ENCODE measurements around the gene RIN1.
"Not testable (repeated sequence)": the region's sequence is repeated elsewhere in the genome, so short reads cannot be mapped to it uniquely, and the experiment has no call there.

The RIN1 gene

DNA sequence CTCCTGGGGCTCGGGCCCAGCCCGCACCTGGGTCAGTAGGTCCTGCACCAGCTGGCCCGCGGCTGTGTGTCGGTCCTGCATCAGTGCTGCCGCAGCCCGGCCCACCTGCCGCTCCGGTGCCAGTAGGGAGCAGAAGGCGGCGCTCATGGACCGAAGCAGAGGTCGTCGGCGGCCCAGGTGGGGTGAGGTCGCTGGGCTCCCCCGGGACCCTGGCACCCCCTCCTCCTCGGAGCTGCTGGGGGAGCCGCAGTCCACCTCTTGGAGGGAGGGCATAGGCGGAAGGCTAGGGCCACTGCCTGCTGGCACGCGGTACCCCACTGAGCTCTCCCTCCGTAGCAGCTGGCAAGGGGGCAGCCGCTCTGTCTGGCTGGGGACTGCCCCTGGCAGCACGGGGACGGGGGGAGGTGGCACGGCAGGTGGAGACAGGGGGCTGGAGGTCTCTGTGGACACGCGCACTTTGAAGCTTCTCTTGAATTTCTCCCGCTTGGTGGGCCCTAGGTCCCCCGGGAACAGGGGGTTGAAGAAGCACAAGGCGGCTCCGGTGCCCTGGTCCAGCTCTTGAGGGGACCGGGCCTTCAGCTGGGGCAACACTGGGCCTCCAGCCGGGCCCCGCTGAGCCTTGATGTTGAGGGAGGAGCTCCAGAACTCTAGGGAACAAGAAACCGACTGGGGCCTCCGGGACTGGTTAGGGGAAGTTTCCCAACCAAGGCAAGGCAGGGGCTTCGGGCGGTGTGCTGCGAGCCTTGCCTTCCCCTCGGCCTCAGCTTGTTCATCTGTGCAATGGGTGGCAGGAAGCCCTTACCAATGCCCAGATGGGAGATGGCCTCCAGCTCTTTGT is 1.4 kb downstream of the RIN1 start:
- DNase-seq: no peak
- ATAC-seq: no peak

GRCh38 chr11:66333896-66334604 is 2.2 kb downstream of the RIN1 start:
- ATAC-seq: no peak
- DNase-seq: no peak

- DNase-seq: no peak
- ATAC-seq: no peak
These were observed 2.9 kb downstream of the RIN1 start for GRCh38 chr11:66333220-66333877.

DNA sequence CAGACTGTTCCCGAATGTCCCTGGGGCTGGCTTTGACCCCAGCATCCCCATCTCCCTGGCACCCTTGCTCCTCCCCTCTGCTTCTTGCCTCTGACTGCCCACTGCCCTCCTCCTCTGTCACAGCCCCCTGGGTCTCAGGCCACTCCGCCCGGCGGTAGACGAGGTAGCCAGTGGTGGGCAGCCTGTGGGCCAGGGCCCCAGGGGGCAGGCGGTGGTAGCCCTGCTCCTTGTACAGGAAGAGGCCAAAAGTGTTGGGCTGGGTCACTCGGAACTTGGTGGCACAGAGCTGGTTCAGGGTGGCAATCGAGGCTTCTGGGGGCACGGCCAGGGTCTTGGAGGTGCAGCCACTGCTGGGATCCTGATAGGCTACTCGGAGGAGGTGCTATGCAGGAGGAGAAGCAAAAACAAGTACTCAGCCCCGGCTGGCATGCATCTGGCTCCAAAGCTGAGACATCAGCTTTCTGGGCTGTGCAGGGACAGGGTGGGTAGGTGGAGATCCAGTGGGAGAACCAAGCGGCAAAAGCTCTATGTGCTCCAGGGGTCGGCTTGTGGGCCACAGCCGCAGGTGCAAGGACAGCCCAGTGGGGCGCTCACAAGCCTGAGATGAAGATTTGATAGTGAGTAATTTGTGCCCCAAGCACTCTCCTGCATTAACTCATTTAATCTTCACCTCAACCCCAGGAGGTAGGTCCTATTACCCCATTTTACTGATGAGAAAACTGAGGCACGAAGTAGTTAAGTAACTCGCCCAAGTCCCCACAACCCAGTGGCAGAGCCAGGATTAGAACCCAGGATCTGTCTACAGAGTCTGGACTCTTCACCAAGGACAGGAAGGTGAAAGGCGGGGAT is 3.6 kb downstream of the RIN1 start:
- DNase-seq: no peak

DNA sequence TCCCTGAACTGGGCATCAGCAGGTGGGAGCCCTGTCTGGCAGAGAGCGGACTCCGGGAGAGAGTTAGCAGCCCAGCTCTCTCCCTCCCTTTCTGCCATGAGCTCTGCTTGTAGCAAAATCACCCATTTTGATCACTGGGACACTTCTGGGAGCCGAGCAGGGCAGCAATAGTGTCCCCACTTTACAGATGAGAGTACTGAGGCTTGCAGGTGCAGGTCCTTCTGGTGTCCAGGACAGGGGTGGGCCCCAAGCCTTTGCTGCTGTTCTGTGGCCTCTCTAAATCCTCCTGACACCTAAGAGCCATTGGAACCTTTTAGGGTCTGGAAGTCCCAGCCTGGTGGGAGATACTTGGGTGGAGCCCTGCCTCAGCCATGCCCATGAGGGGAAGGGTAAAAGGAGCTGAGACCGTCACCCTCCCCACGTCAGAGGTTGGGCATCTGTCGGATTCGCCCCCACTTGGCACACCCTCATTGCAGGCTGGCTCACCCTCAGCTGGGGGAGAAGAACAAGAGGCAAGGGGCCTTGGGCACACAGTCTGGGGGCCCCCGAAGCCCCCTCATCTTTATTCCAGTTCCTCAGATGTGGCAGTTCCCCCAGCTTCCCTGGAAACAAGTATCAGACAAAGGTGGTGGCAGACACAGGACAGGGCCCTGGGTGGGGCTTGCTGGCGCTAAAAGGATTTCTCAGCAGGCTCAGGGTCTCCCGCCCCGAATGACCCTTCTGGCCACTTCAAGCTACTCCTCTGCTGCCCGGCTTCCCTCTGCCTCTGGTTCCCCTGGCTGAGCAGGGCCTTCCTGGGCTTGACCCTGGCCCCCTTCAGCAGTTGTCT is 4.5 kb downstream of the RIN1 start:
- no peak for DNase-seq
- no peak for ATAC-seq

More for the DNA sequence above, 3.6 kb downstream of the RIN1 start:
- no peak for ATAC-seq

- no peak for ATAC-seq
- DNase-seq: no peak
These were observed 5.3 kb downstream of the RIN1 start for GRCh38 chr11:66330931-66331330.

GRCh38 chr11:66329165-66329673 is 7.0 kb downstream of the RIN1 start:
- ATAC-seq (no peak), DNase-seq (no peak)

GRCh38 chr11:66328302-66329144 is 7.7 kb downstream of the RIN1 start:
- DNase-seq (peak; percentile 88), ATAC-seq (peak; percentile 86)

GRCh38 chr11:66328031-66328301 is 8.3 kb downstream of the RIN1 start:
- ATAC-seq (peak; percentile 29), DNase-seq (no peak)

GRCh38 chr11:66327171-66328030 is 8.8 kb downstream of the RIN1 start:
- DNase-seq (no peak), ATAC-seq (peak; percentile 1)

- DNase-seq (no peak), ATAC-seq (no peak)
These were observed 9.7 kb downstream of the RIN1 start for GRCh38 chr11:66326261-66327111.

DNA sequence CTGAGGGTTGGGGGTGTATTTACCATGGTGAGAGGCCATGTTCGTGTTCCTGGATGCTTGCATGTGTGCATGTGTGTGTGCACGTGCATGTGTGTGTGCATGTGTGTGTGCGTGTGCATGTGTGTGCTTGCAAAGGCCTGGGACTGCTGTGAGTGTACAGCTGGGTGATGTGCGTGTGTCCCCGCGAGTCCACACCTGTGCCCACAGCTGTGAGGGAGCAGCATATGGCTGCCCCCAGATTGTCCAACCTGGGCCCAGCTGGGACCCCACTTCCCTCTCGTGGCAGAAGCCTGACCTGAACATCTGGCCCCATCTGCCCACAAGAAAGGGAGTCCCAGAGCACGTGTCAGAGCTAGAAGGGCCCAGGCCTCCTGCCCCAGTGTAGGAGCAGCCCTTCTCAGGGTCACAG is 11.0 kb downstream of the RIN1 start:
- no peak for DNase-seq
- ATAC-seq: no peak

GRCh38 chr11:66324664-66325063 is 11.6 kb downstream of the RIN1 start:
- ATAC-seq (no peak), DNase-seq (no peak)

DNA sequence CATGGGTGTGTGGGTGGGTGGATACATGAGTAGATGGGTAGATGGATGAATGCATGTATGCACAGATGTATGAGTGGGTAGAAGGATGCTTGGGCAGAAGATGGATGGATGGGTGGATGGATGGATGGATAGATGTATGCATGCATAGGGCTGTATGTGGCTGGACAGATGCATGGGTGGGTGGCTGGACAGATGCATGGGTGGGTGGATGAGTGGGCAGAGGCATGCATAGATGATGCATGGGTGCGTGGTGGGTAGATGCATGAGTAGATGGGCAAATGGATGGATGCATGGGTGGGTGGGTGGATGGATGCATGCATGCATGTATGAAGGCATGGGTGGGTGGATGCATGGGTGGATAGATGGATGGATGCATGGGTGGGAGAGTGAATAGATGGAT is 12.6 kb downstream of the RIN1 start:
- ATAC-seq: no peak
- no peak for DNase-seq

DNA sequence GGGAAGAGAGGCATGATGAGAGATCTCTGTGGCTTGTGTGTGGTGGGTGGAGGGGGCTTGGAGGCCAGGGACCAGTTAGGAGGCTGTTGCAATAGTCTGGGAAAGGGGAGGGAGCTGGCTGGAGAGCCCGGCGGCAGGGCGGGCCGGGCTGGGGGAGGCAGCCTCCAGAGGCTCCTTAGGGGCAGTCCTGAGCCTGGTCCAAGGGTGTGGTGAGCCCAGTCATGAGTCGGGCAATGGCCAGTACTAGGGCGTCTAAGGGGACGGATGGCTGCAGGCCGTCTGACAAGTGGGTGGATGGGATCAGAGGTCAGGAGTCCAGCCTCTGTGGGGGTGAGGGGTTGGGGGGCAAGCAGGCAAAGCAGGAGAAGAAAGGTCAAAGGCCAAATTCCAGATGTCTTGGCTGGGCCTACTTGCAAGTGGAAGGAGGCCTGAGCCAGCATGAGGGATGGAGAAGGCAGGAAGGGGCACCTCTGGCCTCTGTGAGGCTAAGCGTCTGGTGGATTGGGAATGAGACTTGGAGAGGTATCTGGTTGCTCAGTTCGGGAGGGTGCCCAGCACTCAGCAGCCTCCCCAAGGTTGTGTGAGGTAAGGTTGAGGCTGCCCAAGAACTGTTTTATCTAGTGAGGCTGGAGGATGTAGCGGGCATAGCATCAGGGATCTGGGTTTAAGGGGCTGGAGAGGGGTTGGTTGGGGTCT is 13.4 kb downstream of the RIN1 start:
- no peak for ATAC-seq
- no peak for DNase-seq

GRCh38 chr11:66321606-66322005 is 14.6 kb downstream of the RIN1 start:
- ATAC-seq (no peak), DNase-seq (no peak)

GRCh38 chr11:66320748-66321147 is 15.5 kb downstream of the RIN1 start:
- not testable (repeated sequence) for DNase-seq, ATAC-seq

DNA sequence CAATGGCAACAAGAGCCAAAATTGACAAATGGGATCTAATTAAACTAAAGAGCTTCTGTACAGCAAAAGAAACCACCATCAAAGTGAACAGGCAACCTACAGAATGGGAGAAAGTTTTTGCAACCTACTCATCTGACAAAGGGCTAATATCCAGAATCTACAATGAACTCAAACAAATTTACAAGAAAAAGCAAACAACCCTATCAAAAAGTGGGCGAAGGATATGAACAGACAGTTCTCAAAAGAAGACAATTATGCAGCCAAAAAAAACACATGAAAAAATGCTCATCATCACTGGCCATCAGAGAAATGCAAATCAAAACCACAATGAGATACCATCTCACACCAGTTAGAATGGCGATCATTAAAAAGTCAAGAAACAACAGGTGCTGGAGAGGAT is 15.9 kb downstream of the RIN1 start:
- DNase-seq, ATAC-seq: not testable (repeated sequence)
